H1 (cell line): ENCODE results near the gene POLE4. TPM values are rescaled to one million over a fixed set of nuclear protein-coding genes. Genes with fewer than 3 reads are reported as not detected.

ENCODE experiments used
- ASH2L ChIP-seq: fragments of 200-600, 300-600 bp; sonication (generic); IDR thresholded peaks from one replicate; pipeline ENCODE4 v1.7.1; 2017; ENCODE audit warnings: low read length
- CBX8 ChIP-seq: fragments of 300-800, 300-1000 bp; sonication (generic); IDR thresholded peaks from 2 replicates; pipeline ENCODE4 v1.7.1; 2016; ENCODE audit warnings: low read depth, low read length, borderline replicate concordance
- CEBPB ChIP-seq: IDR thresholded peaks from 2 replicates; pipeline ENCODE4 v1.6.1; 2012; ENCODE audit warnings: low read depth, low read length
- CREB1 ChIP-seq: IDR thresholded peaks from 2 replicates; pipeline ENCODE4 v1.6.1; 2012; ENCODE audit warnings: inconsistent platforms
- EGR1 ChIP-seq: IDR thresholded peaks from 2 replicates; pipeline ENCODE4 v1.6.1; 2011; ENCODE audit warnings: low read depth, low read length, borderline replicate concordance
- JUND ChIP-seq: IDR thresholded peaks from 2 replicates; pipeline ENCODE4 v1.6.1; 2011; ENCODE audit warnings: mild to moderate bottlenecking, improper control_type of control experiment, low read length
- KDM4A ChIP-seq: IDR thresholded peaks from one replicate; pipeline ENCODE4 v1.7.1; 2012; ENCODE audit warnings: low read depth, mild to moderate bottlenecking, moderate library complexity, low read length, inconsistent platforms; ENCODE audit not compliant: severe bottlenecking
- MAFK ChIP-seq: IDR thresholded peaks from 2 replicates; pipeline ENCODE4 v1.6.1; 2012; ENCODE audit warnings: low read depth, mild to moderate bottlenecking, improper control_type of control experiment, low read length
- NANOG ChIP-seq: IDR thresholded peaks from 2 replicates; pipeline ENCODE4 v1.6.1; 2011; ENCODE audit warnings: low read length, low read depth, mild to moderate bottlenecking, inconsistent platforms; ENCODE audit not compliant: insufficient read depth, poor library complexity, severe bottlenecking
- RAD21 ChIP-seq, 2 experiments: IDR thresholded peaks in 1 of 2; conservative IDR thresholded peaks in 1 of 2; 2 replicates each; pipeline ENCODE4 v1.6.1; 2011; ENCODE audit warnings: low read depth in 2 of 2, low read length in 2 of 2, improper control_type of control experiment in 1 of 2, inconsistent platforms in 1 of 2, mild to moderate bottlenecking in 1 of 2, moderate library complexity in 1 of 2
- RBBP5 ChIP-seq: IDR thresholded peaks from 2 replicates; pipeline ENCODE4 v1.7.1; 2012; ENCODE audit warnings: low read depth, mild to moderate bottlenecking, inconsistent platforms, low read length, moderate library complexity, borderline replicate concordance
- SAP30 ChIP-seq: fragments of 300-600 bp; sonication (generic); IDR thresholded peaks from 2 replicates; pipeline ENCODE4 v1.7.1; 2012; ENCODE audit warnings: low read length, moderate library complexity, mild to moderate bottlenecking, inconsistent platforms; ENCODE audit not compliant: insufficient read depth, insufficient replicate concordance
- SIX5 ChIP-seq: IDR thresholded peaks from 2 replicates; pipeline ENCODE4 v1.6.1; 2011; ENCODE audit warnings: mild to moderate bottlenecking, low read depth, low read length
- SP1 ChIP-seq: IDR thresholded peaks from 2 replicates; pipeline ENCODE4 v1.6.1; 2011; ENCODE audit warnings: low read depth, low read length
- SP4 ChIP-seq: IDR thresholded peaks from 2 replicates; pipeline ENCODE4 v1.6.1; 2012; ENCODE audit warnings: low read length, inconsistent platforms
- SUZ12 ChIP-seq: fragments of 200-600 bp; sonication (generic); IDR thresholded peaks from 2 replicates; pipeline ENCODE4 v1.6.1; 2012; ENCODE audit warnings: mild to moderate bottlenecking, inconsistent platforms, low read length, moderate library complexity, mixed read lengths
- TEAD4 ChIP-seq: IDR thresholded peaks from 2 replicates; pipeline ENCODE4 v1.6.1; 2012; ENCODE audit warnings: low read depth, low read length, inconsistent platforms, mixed read lengths
- YY1 ChIP-seq: IDR thresholded peaks from 2 replicates; pipeline ENCODE4 v1.6.1; 2011; ENCODE audit warnings: low read depth, mild to moderate bottlenecking, low read length
- polyA plus RNA-seq, 7 experiments: library from polyadenylated mRNA; depleted of rRNA in 3 of 7; stranded (reverse) in 5 of 7; unstranded in 2 of 7; fragments of >200 nt in 5 of 7; fragments of 200-250 nt in 2 of 7; gene quantifications; 1 replicate in 5 of 7; 2 replicates in 1 of 7; 4 replicates in 1 of 7; pipeline versions ENCODE4 v1.2.1 to v1.2.3, GENCODE V29; 2011 to 2013; ENCODE audit warnings: missing spikeins in 2 of 7, mixed read lengths in 2 of 7
- total RNA-seq: library from RNA; stranded (reverse); fragmentation: NEBNext Ultra II Directional; extraction: Animal tissue kit (Norgen Biotek cat#: 25700); gene quantifications from 2 replicates; pipeline ENCODE4 v1.2.1, GENCODE V29; 2021
- TF ChIP-seq, protein P1 (sequence below): IDR thresholded peaks from 2 replicates; pipeline ENCODE4 v1.6.1; 2012; ENCODE audit warnings: inconsistent platforms
- TF ChIP-seq, protein P2 (sequence below), 3 experiments: IDR thresholded peaks; 1 replicate in 2 of 3; 2 replicates in 1 of 3; pipeline versions ENCODE4 v1.5.1 to v1.6.1; 2011; ENCODE audit warnings: low read length in 3 of 3, mild to moderate bottlenecking in 3 of 3, inconsistent platforms in 2 of 3, low read depth in 1 of 3, moderate library complexity in 1 of 3; ENCODE audit not compliant: insufficient read depth in 1 of 3; ENCODE audit errors: control extremely low read depth in 1 of 3

Gene POLE4
- total and polyA plus RNA-seq, 2 of the 8 experiments (the other 6 are each of a cell fraction or from before 2014, with no cell fraction given): 16.7 to 44.7 TPM

DNA sequence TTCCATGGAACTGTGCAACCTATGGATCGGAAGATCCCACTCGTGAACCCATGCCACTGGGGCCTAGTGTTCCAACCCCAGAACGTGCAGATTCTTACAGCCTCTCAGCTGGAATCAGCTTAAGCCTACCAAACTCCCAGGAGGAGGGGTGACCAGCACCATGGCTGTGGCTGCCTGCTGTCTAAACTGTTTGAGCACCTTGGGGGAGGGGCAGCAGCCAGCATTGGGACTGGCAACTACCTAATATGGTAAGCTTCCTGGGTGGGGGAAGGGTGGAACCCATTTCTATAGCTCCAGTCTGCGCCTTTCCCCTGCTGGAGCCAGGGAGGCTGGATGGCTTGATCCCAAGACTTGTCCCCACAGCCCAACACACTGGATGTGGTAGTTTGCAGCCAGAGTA lies 10.7 kb upstream of the POLE4 start (continued):
- no peak for TF ChIP-seq CEBPB
- TF ChIP-seq, protein P1, sequence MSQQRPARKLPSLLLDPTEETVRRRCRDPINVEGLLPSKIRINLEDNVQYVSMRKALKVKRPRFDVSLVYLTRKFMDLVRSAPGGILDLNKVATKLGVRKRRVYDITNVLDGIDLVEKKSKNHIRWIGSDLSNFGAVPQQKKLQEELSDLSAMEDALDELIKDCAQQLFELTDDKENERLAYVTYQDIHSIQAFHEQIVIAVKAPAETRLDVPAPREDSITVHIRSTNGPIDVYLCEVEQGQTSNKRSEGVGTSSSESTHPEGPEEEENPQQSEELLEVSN: peak; percentile 24; the same call in 1 of the 2 replicates
- no peak for TF ChIP-seq SP4
- TF ChIP-seq ASH2L: peak; percentile 70
- peak; percentile 61 for TF ChIP-seq SP1
- no peak for TF ChIP-seq SIX5
- no peak for TF ChIP-seq CBX8
- TF ChIP-seq KDM4A: no peak
- peak; percentile 52; the same call in 1 of the 2 replicates for TF ChIP-seq RBBP5
- TF ChIP-seq SUZ12: no peak
- no peak; a peak in 1 of 4 replicates for TF ChIP-seq RAD21 (IDR thresholded peaks at IDR 0.05 in 1 of 2, conservative IDR thresholded peaks at IDR 0.05 in 1 of 2; ENCODE audit: low read depth in 2 of 2, low read length in 2 of 2)
- no peak for TF ChIP-seq SAP30
- TF ChIP-seq TEAD4: no peak
- TF ChIP-seq, protein P2, sequence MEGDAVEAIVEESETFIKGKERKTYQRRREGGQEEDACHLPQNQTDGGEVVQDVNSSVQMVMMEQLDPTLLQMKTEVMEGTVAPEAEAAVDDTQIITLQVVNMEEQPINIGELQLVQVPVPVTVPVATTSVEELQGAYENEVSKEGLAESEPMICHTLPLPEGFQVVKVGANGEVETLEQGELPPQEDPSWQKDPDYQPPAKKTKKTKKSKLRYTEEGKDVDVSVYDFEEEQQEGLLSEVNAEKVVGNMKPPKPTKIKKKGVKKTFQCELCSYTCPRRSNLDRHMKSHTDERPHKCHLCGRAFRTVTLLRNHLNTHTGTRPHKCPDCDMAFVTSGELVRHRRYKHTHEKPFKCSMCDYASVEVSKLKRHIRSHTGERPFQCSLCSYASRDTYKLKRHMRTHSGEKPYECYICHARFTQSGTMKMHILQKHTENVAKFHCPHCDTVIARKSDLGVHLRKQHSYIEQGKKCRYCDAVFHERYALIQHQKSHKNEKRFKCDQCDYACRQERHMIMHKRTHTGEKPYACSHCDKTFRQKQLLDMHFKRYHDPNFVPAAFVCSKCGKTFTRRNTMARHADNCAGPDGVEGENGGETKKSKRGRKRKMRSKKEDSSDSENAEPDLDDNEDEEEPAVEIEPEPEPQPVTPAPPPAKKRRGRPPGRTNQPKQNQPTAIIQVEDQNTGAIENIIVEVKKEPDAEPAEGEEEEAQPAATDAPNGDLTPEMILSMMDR (IDR thresholded peaks at IDR 0.05; ENCODE audit: control extremely low read depth in 1 of 3, insufficient read depth in 1 of 3, low read depth in 1 of 3, low read length in 3 of 3): no peak
- no peak for TF ChIP-seq YY1
- TF ChIP-seq JUND: no peak
- no peak for TF ChIP-seq CREB1
- no peak for TF ChIP-seq EGR1
- no peak for TF ChIP-seq NANOG
- no peak for TF ChIP-seq MAFK
